Umbilical cord (tissue), 2 donors: ENCODE measurements around the gene DNPEP. TPM values are rescaled to one million over a fixed set of nuclear protein-coding genes. Genes with fewer than 3 reads are reported as not detected.

ENCODE experiments used
- DNase-seq: peaks from one replicate; pipeline ENCODE4 v3.0.0-alpha.2; 2015; ENCODE audit warnings: low spot score
- total RNA-seq: library from RNA; depleted of rRNA; stranded (reverse); fragments of >200 nt; gene quantifications from one replicate; pipeline ENCODE4 v1.2.3, GENCODE V29; 2014; ENCODE audit warnings: low replicate concordance; ENCODE audit not compliant: insufficient read depth

The DNPEP gene
- total RNA-seq, 1 donor from 2014 or later: 26.0 TPM

DNA sequence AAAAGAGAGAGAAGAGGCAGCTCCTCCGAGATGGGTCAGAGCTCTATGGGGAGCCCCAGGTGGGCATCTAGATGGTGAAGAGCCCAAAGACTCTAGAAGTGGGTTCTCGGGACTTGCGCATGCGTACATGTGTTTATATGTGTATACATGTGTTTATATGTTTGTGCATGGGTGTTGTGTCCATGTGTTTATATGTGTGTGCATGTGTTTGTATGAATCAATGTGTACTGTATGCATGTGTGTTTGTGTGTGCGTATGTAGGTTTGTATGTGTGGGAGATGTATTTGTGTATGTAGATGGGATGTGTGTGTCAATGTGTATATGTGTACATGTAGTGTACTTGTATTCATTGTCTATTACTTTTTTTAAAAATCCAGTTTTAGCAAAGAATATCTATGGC, 25.6 kb downstream of the DNPEP start:
- no peak for DNase-seq

DNA sequence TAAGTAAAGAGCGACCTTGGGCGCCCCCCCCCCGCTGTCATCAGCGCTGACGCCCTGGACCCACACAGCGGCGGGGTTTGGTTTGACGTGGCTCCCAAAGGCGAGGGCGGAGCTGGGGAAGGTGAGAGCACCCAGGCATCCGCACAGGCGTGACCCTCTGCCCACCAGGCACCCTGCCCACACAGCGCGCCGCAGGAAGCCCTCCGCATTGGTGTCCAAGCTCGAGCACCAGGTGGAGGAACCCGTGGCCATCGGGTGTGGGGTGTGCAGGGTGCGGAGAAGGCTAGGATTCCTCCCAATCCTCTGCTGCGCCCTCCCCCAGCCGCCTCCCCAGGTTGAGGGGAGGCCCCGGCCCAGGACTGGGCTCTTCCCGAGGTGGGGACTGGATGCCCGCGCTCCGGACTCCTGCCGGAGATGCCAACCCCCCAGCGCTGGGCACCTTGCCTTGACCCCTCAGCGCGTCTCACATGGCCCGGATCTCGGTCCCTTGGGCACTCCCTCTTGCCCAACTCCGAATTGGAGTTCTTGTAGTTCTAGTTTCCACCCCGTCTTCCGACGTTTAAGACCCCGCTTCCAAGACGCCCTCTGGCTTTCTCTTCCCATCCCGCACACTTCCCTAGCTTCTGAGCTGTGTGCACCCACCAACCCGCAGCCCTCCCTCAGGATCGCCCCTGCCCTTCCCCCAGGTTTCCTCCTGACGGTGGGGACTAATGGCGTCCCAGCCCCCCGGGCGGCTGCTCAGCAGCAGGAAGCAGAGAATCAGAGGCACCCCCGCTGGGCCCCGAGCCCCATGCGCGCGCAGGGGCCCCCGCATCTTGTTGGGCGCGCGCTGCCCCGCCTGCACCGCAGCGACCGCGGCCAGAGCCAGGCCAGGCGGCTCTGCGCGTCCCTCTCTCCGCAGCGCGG, 29.3 kb downstream of the DNPEP start:
- DNase-seq: no peak

DNA sequence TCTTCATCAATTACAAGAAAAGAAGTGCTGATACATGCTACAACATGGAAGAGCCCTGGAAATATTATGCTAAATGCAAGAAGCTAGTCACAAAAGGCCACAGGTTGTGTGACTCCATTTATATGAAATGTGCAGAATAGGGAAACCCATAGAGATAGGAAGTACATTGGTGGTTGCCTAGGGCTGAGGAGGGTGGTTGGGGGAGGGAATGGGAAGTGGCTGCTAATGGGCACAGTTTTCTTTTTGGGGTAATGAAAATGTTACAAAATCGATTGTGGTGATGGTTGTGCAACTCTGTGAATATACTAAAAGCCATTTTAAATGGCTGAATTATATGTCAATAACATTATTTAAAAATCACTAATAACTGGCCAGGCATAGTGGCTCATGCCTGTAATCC, 30.9 kb downstream of the DNPEP start:
- DNase-seq: no peak

DNA sequence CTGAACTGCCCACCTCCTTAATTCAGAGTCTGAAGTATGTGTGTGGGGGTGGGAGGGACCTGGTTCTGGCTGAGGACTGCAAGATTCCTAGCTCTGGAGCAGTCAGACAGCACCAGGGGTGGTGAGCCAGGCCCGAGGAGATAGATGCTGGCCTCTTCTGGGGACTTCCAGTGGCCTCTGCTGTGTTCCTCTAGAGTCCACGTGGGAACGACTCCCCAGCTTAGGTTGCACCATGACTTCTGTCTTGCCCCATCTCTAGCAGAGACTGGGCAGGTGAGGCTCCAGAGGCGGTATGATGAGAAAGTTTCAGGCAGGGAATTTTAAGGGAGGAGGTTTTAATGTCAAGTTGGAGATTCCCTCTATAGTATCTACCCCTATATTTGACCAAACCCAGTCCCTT, 33.1 kb downstream of the DNPEP start:
- DNase-seq: no peak

DNA sequence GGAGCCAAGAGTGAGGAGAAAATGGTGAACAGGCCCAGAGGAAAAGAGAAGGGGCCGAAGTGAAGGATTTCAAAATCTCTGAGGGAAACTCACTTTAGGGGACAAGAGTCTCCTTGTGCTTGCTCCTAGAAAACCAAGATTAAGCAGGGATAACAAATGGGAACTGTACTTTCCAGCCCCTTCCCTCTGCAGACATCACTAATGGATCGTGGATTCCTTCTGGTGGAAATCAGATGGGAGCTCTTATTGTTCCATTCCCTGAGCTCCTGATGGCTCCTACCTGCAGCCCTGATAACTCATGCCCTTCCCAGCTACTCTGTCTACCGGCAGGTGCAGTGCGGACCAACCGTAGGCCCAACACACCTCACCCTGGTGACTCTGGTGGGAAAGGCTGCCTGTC, 34.6 kb downstream of the DNPEP start:
- no peak for DNase-seq

DNA sequence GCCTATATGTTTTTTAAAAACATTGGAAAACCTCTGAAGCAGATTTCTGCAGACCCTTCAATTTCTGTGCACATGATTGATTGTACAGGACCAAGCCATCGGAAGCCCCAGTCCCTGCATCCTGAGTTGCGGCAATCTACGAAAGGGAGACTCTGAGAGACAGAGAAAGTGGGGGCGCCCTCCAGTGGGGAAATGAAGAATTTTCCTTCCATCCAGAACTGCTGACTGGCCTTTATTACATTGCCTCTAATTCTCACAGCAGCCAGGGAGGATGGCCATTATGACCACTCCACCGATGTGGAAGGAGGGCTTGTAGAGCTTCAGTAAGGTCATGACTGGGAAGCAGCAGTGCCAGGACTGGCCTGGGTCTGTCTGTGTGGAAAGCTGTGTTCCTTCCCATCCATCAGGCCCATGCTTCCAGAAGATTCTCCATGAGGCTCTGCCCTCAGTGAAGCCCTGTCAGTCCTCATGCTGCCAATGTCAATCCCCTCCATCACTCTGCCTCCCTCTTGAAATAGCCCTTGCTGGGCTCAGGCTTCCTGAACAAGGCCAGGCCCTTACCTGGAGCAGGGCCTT, 35.2 kb downstream of the DNPEP start:
- DNase-seq: peak; percentile 38

DNA sequence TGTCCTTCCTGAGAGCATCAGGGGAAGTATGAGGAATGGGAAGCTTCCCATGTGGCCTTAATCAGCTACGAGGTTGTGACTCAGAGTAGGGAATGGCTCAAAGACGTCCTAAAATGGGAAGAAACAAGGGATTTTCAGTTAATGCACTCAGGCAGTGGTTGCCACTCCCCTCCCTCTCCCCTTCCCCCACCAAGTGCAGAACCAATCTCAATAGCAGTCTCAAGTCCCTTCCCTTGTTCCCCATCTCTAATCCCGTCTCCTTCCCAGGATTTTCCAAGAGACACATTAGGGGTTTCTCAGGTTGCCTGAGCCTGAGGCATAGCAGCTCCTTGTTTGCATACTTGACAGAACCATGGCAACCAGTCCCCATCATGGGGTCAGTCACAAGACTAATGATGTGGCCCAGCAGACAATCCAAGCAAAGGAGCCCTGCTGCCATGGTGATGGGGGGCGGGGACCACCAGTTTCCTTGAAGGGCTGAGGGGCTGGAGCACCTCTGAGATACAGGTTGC, 36.9 kb downstream of the DNPEP start:
- DNase-seq: no peak

DNA sequence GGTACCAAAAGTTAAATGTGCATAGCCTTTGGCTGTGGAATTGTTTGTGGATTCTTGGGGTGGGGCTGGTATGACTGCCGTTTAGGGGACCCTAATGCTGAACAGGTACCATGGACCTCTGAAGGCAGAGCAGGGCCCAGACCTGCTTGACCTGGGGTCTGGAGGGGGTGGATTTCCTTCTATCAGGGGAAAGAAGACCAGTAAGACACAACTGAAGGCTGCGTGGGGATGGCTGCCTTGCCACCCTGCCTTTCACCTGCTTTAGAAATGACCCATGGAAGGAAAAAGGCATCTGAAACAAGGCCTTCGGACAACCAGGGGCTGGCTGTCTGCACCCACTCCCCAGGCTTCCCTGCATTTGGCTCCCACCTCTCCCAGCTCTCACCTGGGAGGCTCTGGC, 37.5 kb downstream of the DNPEP start:
- no peak for DNase-seq

DNA sequence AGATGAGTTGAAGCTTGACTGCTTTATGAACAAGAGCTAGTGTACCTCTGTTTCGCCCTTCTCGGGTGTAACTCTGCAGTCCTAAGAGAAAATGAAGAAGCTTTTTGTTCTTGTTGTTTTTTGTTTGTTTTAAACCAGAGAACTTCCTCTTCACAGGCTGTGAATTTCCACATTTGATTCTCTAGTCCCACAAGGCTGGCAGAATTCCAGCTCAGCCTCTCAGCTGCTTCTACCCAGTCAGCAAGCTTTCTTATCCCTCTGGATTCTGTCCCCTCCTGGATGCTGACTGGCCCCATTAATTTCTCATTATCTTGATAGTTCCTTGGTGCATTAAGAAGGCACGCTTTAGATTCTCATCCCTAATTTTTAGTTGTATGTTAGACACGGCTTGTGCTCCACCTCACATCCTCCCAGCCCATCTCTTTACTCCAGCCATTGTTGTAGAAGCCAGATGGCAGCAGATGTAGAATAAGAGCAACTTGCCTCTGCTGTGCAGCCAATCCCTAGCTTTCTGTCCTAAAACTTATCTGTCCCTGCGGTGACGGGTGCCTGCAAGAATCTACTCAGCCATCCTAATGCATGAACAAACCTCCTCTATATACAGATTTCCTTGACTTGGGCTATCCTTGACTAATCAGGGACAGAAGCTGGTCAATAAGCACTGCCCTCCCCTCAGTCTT, 42.8 kb downstream of the DNPEP start:
- peak; percentile 55 for DNase-seq

DNA sequence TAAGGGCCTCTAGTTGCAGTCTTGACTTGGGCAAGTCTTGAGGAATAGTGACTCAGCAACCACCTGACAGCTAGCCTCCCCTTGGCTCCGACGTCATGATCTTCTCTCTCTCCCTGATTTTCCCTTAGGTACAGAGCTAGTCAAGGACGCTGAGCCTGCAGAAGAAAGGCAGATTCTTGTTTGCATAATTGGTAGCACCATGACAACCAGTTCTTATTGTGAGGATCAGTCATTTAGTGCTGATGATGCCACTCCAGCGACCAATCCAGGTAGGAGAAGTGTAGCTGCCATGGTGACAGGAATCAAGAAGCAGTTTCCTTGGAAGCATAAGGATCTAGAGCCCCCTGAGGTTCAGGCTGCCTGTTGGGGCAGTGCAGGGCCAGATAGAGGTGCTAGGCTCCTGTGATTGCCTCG, 52.3 kb downstream of the DNPEP start:
- no peak for DNase-seq

DNA sequence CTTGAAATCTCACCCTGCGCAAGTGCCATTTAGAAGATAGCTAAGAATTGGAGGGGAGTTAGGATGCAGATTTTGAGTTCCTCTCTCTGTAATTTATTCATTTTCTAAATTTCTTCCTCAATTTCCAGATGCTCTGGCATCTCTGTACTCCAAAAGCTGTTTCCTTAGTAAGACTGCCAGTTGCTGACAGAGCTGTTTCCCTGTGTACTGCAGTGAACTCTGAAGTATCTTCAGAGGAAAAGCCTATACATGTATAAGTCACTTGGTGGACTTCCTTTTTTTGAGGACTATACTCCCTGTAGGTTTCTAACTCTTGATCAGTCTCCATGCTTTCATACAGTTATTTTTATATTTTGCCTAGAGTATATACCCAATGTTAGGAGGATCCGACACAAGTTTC, 53.6 kb downstream of the DNPEP start:
- no peak for DNase-seq

DNA sequence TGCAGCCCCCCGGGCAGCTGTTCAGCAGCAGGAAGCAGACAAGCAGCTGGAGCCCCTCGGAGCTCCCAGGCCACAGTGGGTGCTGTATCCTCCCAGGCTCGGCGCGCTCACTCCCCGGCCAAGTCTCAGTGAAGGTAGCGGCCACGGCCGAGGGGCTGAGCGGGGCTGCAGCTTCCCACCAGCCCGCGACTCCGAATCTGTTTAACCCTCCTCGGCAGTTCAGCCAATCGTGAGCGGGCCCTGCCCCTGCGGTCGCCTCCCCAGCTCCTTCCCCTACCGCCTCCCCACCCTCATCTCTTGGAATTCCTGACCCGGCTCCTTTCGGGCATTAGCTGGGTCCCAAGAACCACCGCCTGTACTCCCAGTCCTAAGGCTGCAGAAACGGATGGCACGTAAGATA, 55.2 kb downstream of the DNPEP start, which contains the start of gene RESP18:
TSS of gene RESP18 (minus strand) at position 203 of the 400 bp plus-strand sequence.
- no peak for DNase-seq

DNA sequence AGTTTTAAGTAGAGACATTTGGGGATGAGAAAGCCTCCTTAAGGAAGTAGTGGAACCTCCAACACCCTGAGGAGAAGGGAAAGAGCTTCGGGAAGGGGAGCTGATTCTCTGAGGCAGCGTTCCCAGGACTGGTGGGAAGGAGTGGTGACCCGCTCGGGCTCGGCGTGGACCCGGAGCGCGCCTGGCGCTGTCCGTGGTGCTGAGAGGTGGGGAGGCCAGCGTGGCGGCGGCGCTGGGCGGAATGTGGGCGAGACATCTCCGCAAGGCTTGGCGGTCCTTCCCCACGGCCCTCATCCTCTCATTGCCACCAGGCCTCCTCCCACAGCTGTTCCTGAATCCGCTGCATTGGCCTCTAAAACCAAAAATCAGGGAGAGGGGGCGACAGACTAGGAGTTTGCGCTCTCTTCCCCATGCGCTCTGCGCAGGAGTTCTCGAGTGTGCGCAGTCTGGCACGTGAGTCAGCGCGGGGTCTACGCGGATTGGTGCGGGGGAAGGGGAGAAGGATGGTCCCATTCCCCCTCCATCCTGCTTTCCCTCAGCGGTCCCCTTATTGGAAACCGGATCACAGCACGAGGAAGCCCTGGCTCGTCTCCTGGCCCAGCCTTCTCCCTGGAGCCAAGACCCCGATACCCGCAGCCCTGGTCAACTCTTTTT, 56.0 kb downstream of the DNPEP start:
- DNase-seq: peak; percentile 26

DNA sequence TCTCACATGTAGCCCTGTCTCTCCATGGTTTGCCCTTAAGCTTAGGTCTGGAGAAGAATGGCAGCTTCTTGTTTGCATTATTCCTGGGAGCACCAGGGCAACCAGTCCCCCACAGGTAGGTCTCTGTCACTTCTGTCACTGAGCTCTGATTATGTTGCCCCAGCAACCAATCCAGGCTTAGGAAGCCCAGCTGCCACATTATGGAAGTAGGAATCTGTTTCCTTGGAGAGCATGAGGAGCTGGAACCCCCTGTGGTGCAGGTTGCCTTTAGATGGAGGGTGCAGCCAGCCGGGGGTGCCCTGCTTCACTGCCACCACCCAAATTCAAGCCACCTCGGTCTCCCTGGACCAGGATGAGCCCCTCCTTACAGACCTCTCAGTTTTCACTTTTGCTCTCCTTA, 60.0 kb downstream of the DNPEP start:
- no peak for DNase-seq

DNA sequence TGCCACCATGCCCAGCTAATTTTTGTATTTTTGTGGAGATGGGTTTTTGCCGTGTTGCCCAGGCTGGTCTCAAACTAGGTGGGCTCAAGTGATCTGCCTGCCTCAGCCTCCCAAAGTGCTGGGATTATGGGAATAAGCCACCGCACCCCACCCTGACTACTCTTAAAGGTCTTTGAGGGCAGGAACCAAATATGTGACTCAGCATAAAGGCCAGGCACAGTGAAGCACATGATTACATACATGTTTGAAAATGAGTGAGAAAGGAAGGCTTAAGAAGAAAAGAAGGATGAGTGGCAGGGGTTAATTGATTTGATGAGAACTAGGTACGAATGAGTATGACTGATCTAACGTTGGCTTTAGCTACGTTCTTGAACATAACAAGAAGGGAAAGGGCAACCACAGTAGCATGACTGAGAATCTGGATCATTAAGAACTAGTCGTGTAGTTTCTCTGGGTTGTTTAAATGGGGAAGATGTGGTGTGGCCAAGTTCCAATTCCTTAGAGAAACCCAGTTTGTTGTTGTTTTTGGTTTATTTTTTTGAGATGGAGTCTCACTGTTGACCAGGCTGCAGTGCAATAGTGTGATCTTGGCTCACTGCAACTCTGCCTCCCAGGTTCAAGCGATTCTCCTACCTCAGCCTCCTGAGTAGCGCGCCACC, 61.9 kb downstream of the DNPEP start:
- no peak for DNase-seq

DNA sequence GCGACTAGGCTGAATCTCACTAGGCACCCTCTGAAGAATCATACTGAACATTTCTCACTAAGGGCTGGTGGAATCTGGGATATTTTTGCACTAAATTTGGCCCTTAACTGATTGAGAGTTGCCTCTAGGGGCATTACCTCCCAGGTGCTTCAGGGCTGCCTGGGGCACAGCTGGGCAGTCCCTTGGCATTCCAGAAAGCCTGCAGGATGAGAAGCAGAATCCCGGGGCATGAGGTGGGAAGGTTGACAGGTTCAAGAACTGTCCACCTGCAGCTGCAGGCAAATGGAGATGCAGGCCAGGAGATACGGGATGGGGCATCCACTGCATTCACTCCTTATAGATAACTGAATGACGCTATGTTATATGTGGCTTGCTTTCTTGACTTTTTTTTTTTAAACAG, 62.6 kb downstream of the DNPEP start:
- DNase-seq: no peak

DNA sequence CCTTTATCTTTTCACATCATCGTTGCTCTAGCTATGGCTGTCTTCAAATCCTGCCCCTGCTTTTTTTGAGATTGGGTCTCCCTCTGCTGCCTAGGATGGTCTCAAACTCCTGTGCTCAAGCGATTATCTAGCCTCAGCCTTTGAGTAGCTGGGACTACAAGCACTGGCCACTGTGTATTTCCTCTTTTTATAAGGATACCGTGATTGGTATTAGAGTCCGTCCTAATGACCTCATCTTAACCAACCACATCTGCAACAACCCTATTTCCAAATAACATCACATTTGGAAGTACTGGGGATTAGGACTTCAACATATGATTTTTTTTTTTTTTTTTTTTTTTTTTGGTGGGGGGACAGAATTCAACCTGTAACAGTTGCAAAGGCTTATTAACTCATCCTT, 64.3 kb downstream of the DNPEP start:
- no peak for DNase-seq
